SJCRH30 (cell line): ENCODE data around the gene NECTIN2. TPM values are rescaled to one million over a fixed set of nuclear protein-coding genes. Genes with fewer than 3 reads are reported as not detected.
A peak's percentile ranks its signal among the peaks of the same experiment; 100 is the strongest.

Experiments
- DNase-seq, 2 experiments: peaks; one replicate each; pipeline ENCODE4 v3.0.0-alpha.2; 2015 to 2020
- H3K27ac ChIP-seq: fragments of 250-450 bp; sonication (Bioruptor Pico); 2 replicates; pipeline ENCODE4 v1.5.1; 2020; ENCODE audit warnings: mild to moderate bottlenecking, moderate library complexity
- H3K27me3 ChIP-seq: fragments of 250-450 bp; sonication (Bioruptor Pico); 2 replicates; pipeline ENCODE4 v1.5.1; 2020; ENCODE audit warnings: mild to moderate bottlenecking, moderate library complexity
- H3K36me3 ChIP-seq: fragments of 250-450 bp; sonication (Bioruptor Pico); 2 replicates; pipeline ENCODE4 v1.5.1; 2020; ENCODE audit warnings: mild to moderate bottlenecking, moderate library complexity
- H3K4me1 ChIP-seq: fragments of 250-450 bp; sonication (Bioruptor Pico); 2 replicates; pipeline ENCODE4 v1.5.1; 2020; ENCODE audit warnings: mild to moderate bottlenecking, moderate library complexity
- H3K4me3 ChIP-seq: fragments of 250-450 bp; sonication (Bioruptor Pico); 2 replicates; pipeline ENCODE4 v1.5.1; 2020; ENCODE audit warnings: mild to moderate bottlenecking, moderate library complexity
- H3K9me3 ChIP-seq: fragments of 250-450 bp; sonication (Bioruptor Pico); replicated peaks from 2 replicates; pipeline ENCODE4 v1.5.1; 2020; ENCODE audit warnings: mild to moderate bottlenecking, moderate library complexity
- total RNA-seq: library from RNA; depleted of rRNA; stranded (reverse); fragments of >200 nt; shearing (Covaris generic); gene quantifications from 2 replicates; pipeline ENCODE4 v1.2.3, GENCODE V29; 2014; rRNA removed

Gene NECTIN2
- total RNA-seq, result 46.0 and 50.2 TPM in 2 replicates

GRCh38 chr19:44845612-44846454 is at the start of gene NECTIN2:
Gene NECTIN2 (plus strand): TSS chr19:44846297. CDS start chr19:44846526, 229 bp downstream.
- peaks cover 18% of the 10 kb centered on the region for H3K4me1 ChIP-seq
- H3K4me3 ChIP-seq, result peak within 1 kb of the TSS; percentile 100
- H3K27me3 ChIP-seq, result no peaks in the 10 kb centered on the region
- peak within 1 kb of the TSS; percentile 82 for H3K27ac ChIP-seq
- peak; percentile 99 for DNase-seq
- H3K9me3 ChIP-seq, result no peaks in the 10 kb centered on the region
- 0 out of 2 replicates have a peak, but pooled peaks cover 2% of the 10 kb centered on the region for H3K36me3 ChIP-seq

GRCh38 chr19:44796701-44797115 is 49.4 kb upstream of the NECTIN2 start:
- Histone ChIP-seq H3K27ac (no peak overlapping the region), H3K4me3 (no peak overlapping the region), H3K27me3 (peaks cover 4% of the 10 kb centered on the region; the same call in 1 of the 2 replicates), H3K9me3 (no peaks in the 10 kb centered on the region), H3K4me1 (peaks cover 4% of the 10 kb centered on the region; the same call in 1 of the 2 replicates), H3K36me3 (no peaks in the 10 kb centered on the region)
- DNase-seq, result no peak

GRCh38 chr19:44799627-44800346 is 46.3 kb upstream of the NECTIN2 start:
- H3K9me3 ChIP-seq, result no peaks in the 10 kb centered on the region
- no peaks in the 10 kb centered on the region for H3K4me1 ChIP-seq
- no peak overlapping the region for H3K27ac ChIP-seq
- no peaks in the 10 kb centered on the region for H3K36me3 ChIP-seq
- DNase-seq, result no peak
- H3K4me3 ChIP-seq, result no peak overlapping the region
- H3K27me3 ChIP-seq, result peaks cover 4% of the 10 kb centered on the region; the same call in 1 of the 2 replicates

GRCh38 chr19:44800461-44800860 is 45.6 kb upstream of the NECTIN2 start:
- DNase-seq, result peak; percentile 81 to 89
- Histone ChIP-seq H3K4me3 (no peak overlapping the region), H3K27ac (no peak overlapping the region)

GRCh38 chr19:44803442-44804428 is 42.4 kb upstream of the NECTIN2 start:
- Histone ChIP-seq H3K4me1 (peaks cover 8% of the 10 kb centered on the region), H3K4me3 (no peak overlapping the region), H3K9me3 (no peaks in the 10 kb centered on the region), H3K36me3 (no peaks in the 10 kb centered on the region), H3K27me3 (0 out of 2 replicates have a peak, but pooled peaks cover 13% of the 10 kb centered on the region), H3K27ac (no peak overlapping the region)
- DNase-seq, result no peak

More at GRCh38 chr19:44800461-44800860, 45.6 kb upstream of the NECTIN2 start:
- H3K27me3 ChIP-seq, result 0 out of 2 replicates have a peak, but pooled peaks cover 2% of the 10 kb centered on the region
- no peaks in the 10 kb centered on the region for H3K36me3 ChIP-seq
- no peaks in the 10 kb centered on the region for H3K9me3 ChIP-seq
- H3K4me1 ChIP-seq, result no peaks in the 10 kb centered on the region

- Histone ChIP-seq H3K27me3 (0 out of 2 replicates have a peak, but pooled peaks cover 13% of the 10 kb centered on the region), H3K27ac (no peak overlapping the region), H3K36me3 (no peaks in the 10 kb centered on the region), H3K4me1 (peaks cover 11% of the 10 kb centered on the region), H3K9me3 (no peaks in the 10 kb centered on the region), H3K4me3 (no peak overlapping the region)
- DNase-seq, result no peak
Observed at GRCh38 chr19:44806291-44806690, 39.8 kb upstream of the NECTIN2 start.

- no peaks in the 10 kb centered on the region for H3K9me3 ChIP-seq
- no peak overlapping the region for H3K27ac ChIP-seq
- no peak overlapping the region for H3K4me3 ChIP-seq
- no peaks in the 10 kb centered on the region for H3K36me3 ChIP-seq
- no peak for DNase-seq
- peaks cover 11% of the 10 kb centered on the region for H3K4me1 ChIP-seq
- H3K27me3 ChIP-seq, result 0 out of 2 replicates have a peak, but pooled peaks cover 13% of the 10 kb centered on the region
Observed at GRCh38 chr19:44807162-44807561, 38.9 kb upstream of the NECTIN2 start.

GRCh38 chr19:44807652-44808462 is 38.2 kb upstream of the NECTIN2 start:
- H3K27me3 ChIP-seq, result 0 out of 2 replicates have a peak, but pooled peaks cover 13% of the 10 kb centered on the region
- H3K27ac ChIP-seq, result no peak overlapping the region; the same call in 1 of the 2 replicates
- peak; percentile 49 to 57 for DNase-seq
- H3K9me3 ChIP-seq, result no peaks in the 10 kb centered on the region
- H3K4me1 ChIP-seq, result peaks cover 11% of the 10 kb centered on the region
- no peaks in the 10 kb centered on the region for H3K36me3 ChIP-seq
- peak overlapping the region; percentile 83 for H3K4me3 ChIP-seq

- H3K4me1 ChIP-seq, result peaks cover 11% of the 10 kb centered on the region
- peak; percentile 81 to 85 for DNase-seq
- no peaks in the 10 kb centered on the region for H3K9me3 ChIP-seq
- peak within 1 kb of the TSS; percentile 28; the same call in 1 of the 2 replicates for H3K27ac ChIP-seq
- 0 out of 2 replicates have a peak, but pooled peaks cover 13% of the 10 kb centered on the region for H3K27me3 ChIP-seq
- peak within 1 kb of the TSS; percentile 83 for H3K4me3 ChIP-seq
- peaks cover 6% of the 10 kb centered on the region for H3K36me3 ChIP-seq
Observed at GRCh38 chr19:44808463-44809371, 37.4 kb upstream of the NECTIN2 start, which contains the start of gene BCAM. Gene BCAM (plus strand): TSS chr19:44809103. CDS start chr19:44809125, 22 bp downstream.

GRCh38 chr19:44809577-44810233 is 36.4 kb upstream of the NECTIN2 start:
- Histone ChIP-seq H3K9me3 (no peaks in the 10 kb centered on the region), H3K27me3 (0 out of 2 replicates have a peak, but pooled peaks cover 13% of the 10 kb centered on the region), H3K27ac (no peak overlapping the region), H3K4me3 (peak overlapping the region; percentile 83), H3K36me3 (peaks cover 9% of the 10 kb centered on the region), H3K4me1 (peaks cover 11% of the 10 kb centered on the region)
- DNase-seq, result no peak

GRCh38 chr19:44810234-44811121 is 35.6 kb upstream of the NECTIN2 start:
- no peak overlapping the region for H3K4me3 ChIP-seq
- peaks cover 9% of the 10 kb centered on the region for H3K36me3 ChIP-seq
- peaks cover 15% of the 10 kb centered on the region for H3K4me1 ChIP-seq
- no peaks in the 10 kb centered on the region for H3K9me3 ChIP-seq
- no peak for DNase-seq
- H3K27ac ChIP-seq, result no peak overlapping the region
- 0 out of 2 replicates have a peak, but pooled peaks cover 11% of the 10 kb centered on the region for H3K27me3 ChIP-seq
